ENCODE data around the gene CDC20B. TPM values are rescaled to one million over a fixed set of nuclear protein-coding genes. Genes with fewer than 3 reads are reported as not detected.
A peak's percentile ranks its signal among the peaks of the same experiment; 100 is the strongest.

The CDC20B gene
- total and polyA plus RNA-seq, 3 experiments from 2014 or later: 0.16 TPM; not detected in 2

DNA sequence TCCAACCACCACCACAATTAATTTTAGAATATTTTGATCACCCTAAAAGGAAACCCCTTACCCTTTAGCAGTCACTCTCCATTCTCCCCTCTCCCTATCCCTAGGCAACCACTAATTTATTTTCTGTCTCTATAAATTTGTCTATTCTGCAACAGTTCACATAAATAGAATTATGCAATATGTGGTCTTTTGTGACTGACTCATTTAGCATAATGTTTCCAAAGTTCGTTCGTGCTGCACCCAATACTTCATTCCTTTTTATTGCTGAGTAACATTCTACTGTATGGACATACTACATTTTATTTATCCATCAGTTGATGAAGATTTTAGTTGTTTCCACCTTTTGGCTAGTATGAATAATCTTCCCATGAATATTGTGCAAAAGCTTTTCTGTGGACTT lies 18.2 kb upstream of the CDC20B start:
- DNase-seq: no peak
- Mint-ChIP-seq H3K4me3 (no peak overlapping the region), H3K9me3 (no peaks in the 10 kb centered on the region), H3K27ac (no peak overlapping the region), H3K36me3 (no peaks in the 10 kb centered on the region), H3K4me1 (no peaks in the 10 kb centered on the region), H3K27me3 (peaks cover 29 to 84% of the 10 kb centered on the region in 2 donors)
- ChIA-PET POLR2A (no interaction called here), CTCF (interaction anchor here (1.4 kb wide), 1 partner anchor 19 kb away, joined by 4 read pairs; no protein-coding TSS in a partner anchor)
- H3K9me3 ChIP-seq (ENCODE audit: low read length): no peaks in the 10 kb centered on the region
- H3K4me3 ChIP-seq (ENCODE audit: low read length): no peak overlapping the region
- no peaks in the 10 kb centered on the region for H3K36me3 ChIP-seq (ENCODE audit: insufficient read depth, low read length)
- H3K27ac ChIP-seq (ENCODE audit: low read depth, low read length): no peak overlapping the region
- H3K27me3 ChIP-seq (ENCODE audit: insufficient read depth, low read length, poor library complexity, severe bottlenecking): peaks cover 24% of the 10 kb centered on the region
- no peaks in the 10 kb centered on the region for H3K4me1 ChIP-seq (ENCODE audit: insufficient read depth, low read length)

DNA sequence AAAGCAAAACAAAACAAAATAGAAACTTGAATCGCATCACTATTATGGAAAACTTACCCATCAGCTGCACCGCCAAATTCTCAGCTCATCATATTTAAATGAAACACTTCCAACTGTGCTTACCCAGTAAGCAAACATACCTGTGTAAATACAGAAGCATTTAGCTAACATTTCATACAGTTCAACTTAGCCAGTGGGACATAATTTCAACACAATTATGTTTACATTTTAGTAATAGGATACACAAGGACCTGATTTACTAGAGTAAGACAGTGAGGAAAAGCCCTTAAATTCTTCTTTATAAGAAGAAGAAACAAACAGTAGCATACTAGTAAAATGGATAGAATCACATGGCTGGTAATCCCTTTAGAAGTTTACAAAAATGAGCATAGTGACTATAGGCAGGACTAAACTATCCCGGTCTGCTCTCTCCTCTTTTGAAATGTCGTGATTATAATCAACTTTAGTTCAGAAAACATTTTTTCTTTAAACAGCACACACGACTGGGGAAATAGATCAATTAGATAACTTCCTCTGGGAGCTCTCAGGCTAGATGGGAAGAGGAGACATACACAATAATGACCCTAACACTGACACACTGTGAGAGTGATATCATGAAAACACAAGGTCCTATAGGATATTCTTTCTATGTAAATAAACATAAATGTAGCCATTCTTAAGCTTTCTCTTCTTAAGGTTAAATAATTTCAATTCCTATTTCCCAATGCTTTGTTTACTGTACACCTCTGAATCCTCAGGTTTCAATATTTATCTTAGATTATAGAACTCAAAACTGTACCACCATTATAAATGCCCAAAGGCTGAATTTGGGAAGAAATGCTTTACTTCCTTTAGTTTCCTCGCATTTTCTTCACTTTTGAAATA lies 15.9 kb upstream of the CDC20B start:
- no peaks in the 10 kb centered on the region for H3K9me3 Mint-ChIP-seq
- Histone ChIP-seq H3K4me1 (ENCODE audit: insufficient read depth, low read length) (no peaks in the 10 kb centered on the region), H3K27me3 (ENCODE audit: insufficient read depth, low read length, poor library complexity, severe bottlenecking) (peaks cover 15% of the 10 kb centered on the region), H3K9me3 (ENCODE audit: low read length) (no peaks in the 10 kb centered on the region), H3K27ac (ENCODE audit: low read depth, low read length) (no peak overlapping the region), H3K4me3 (ENCODE audit: low read length) (no peak overlapping the region), H3K36me3 (ENCODE audit: insufficient read depth, low read length) (no peaks in the 10 kb centered on the region)
- H3K36me3 Mint-ChIP-seq: no peaks in the 10 kb centered on the region
- POLR2A ChIA-PET: no interaction called here
- no peak overlapping the region for H3K4me3 Mint-ChIP-seq
- peaks cover 29 to 81% of the 10 kb centered on the region in 2 donors for H3K27me3 Mint-ChIP-seq
- no peaks in the 10 kb centered on the region for H3K4me1 Mint-ChIP-seq
- CTCF ChIA-PET: no interaction called here
- DNase-seq: no peak
- no peak overlapping the region for H3K27ac Mint-ChIP-seq

DNA sequence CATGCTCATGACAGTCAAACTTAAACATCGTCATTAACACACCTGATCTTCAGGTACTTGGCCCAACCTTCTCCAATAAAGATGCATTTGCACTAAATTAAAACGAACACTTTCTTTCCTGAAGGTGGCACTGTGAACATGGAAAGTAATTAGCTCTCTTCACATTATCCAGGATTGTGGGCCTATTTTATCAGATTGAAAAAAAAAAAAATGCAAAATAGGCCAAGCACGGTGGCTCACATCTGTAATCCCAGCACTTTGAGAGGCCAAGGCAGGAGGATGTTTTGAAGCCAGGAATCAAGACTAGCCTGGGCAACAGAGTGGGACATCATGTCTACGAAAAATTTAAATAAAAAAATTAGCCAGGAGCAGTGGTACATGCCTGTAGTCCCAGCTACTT lies 14.4 kb upstream of the CDC20B start:
- Histone ChIP-seq H3K9me3 (ENCODE audit: low read length) (no peaks in the 10 kb centered on the region), H3K4me3 (ENCODE audit: low read length) (no peak overlapping the region), H3K27ac (ENCODE audit: low read depth, low read length) (no peak overlapping the region), H3K4me1 (ENCODE audit: insufficient read depth, low read length) (no peaks in the 10 kb centered on the region), H3K36me3 (ENCODE audit: insufficient read depth, low read length) (no peaks in the 10 kb centered on the region), H3K27me3 (ENCODE audit: insufficient read depth, low read length, poor library complexity, severe bottlenecking) (peaks cover 9% of the 10 kb centered on the region)
- ChIA-PET POLR2A (no interaction called here), CTCF (no interaction called here)
- Mint-ChIP-seq H3K36me3 (no peaks in the 10 kb centered on the region), H3K27ac (no peak overlapping the region), H3K4me3 (no peak overlapping the region), H3K4me1 (no peaks in the 10 kb centered on the region), H3K27me3 (peaks cover 23 to 79% of the 10 kb centered on the region in 2 donors), H3K9me3 (peaks cover 0 to 6% (median 4%) of the 10 kb centered on the region in 5 donors)
- no peak for DNase-seq

DNA sequence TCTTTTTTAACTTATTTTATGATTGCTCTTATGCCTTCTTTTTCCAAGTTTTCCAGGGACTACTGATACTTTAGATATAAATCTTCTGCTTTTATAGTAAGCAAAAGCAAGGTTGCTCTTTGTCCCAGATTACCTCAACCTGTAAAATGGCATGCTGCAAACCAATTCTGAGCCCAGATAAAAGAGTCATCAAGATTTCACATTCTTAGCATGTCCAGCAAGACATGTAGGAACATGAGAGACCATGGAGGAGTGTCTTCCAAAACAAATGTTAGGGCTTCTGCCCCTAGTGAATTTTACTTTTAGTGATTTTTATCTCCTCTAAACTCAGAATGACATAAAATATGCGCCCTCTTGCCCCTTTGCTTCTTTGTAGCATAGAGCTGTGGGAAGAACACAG lies 7.0 kb upstream of the CDC20B start:
- CTCF ChIA-PET: no interaction called here
- H3K27me3 Mint-ChIP-seq: peaks cover 47 to 85% of the 10 kb centered on the region in 2 donors
- Histone ChIP-seq H3K4me3 (ENCODE audit: low read length) (no peak overlapping the region), H3K4me1 (ENCODE audit: insufficient read depth, low read length) (peaks cover 17% of the 10 kb centered on the region), H3K27me3 (ENCODE audit: insufficient read depth, low read length, poor library complexity, severe bottlenecking) (peaks cover 33% of the 10 kb centered on the region), H3K9me3 (ENCODE audit: low read length) (no peaks in the 10 kb centered on the region), H3K27ac (ENCODE audit: low read depth, low read length) (no peak overlapping the region), H3K36me3 (ENCODE audit: insufficient read depth, low read length) (no peaks in the 10 kb centered on the region)
- H3K4me3 Mint-ChIP-seq: no peak overlapping the region
- POLR2A ChIA-PET: no interaction called here
- H3K4me1 Mint-ChIP-seq: peaks cover 12 to 22% (median 21%) of the 10 kb centered on the region in 3 donors
- no peak for DNase-seq
- peaks cover 0 to 11% (median 6%) of the 10 kb centered on the region in 5 donors for H3K9me3 Mint-ChIP-seq
- no peaks in the 10 kb centered on the region for H3K36me3 Mint-ChIP-seq
- H3K27ac Mint-ChIP-seq: no peak overlapping the region

DNA sequence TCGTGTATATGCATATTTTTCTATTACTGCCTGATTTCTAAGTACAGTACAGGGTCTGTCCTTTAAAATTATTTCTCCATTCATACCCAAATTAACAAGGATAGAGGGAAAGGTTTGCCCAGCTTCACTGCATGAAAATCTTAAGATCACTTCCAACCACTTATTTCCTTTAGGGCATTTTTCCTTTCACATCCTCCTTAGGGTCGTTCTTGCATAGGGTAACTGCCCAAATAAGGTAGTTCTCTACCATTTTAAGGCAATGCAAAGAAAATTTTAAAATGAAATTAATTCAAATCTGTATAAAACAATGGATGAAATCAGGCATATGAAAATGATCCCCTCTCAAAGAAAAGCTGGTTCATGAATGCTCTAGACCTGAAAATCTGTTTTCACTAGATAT lies 4.1 kb upstream of the CDC20B start:
- peak overlapping the region in 3 of 7 donors; percentile 2 to 27 (median 4) for H3K4me3 Mint-ChIP-seq
- Histone ChIP-seq H3K36me3 (ENCODE audit: insufficient read depth, low read length) (no peaks in the 10 kb centered on the region), H3K4me1 (ENCODE audit: insufficient read depth, low read length) (peaks cover 33% of the 10 kb centered on the region), H3K27ac (ENCODE audit: low read depth, low read length) (no peak overlapping the region), H3K27me3 (ENCODE audit: insufficient read depth, low read length, poor library complexity, severe bottlenecking) (peaks cover 55% of the 10 kb centered on the region), H3K9me3 (ENCODE audit: low read length) (no peaks in the 10 kb centered on the region), H3K4me3 (ENCODE audit: low read length) (no peak overlapping the region)
- peaks cover 0 to 11% (median 0%) of the 10 kb centered on the region in 5 donors for H3K9me3 Mint-ChIP-seq
- ChIA-PET POLR2A (interaction anchor here (0.5 kb wide), 1 partner anchor 1774 kb away, joined by 3 read pairs; no protein-coding TSS in a partner anchor), CTCF (interaction anchor here (3.0 kb wide), 1 partner anchor 55 kb away, joined by 7 read pairs; no protein-coding TSS in a partner anchor)
- peaks cover 57 to 89% of the 10 kb centered on the region in 2 donors for H3K27me3 Mint-ChIP-seq
- DNase-seq: no peak
- H3K4me1 Mint-ChIP-seq: peaks cover 26 to 40% (median 39%) of the 10 kb centered on the region in 3 donors
- no peaks in the 10 kb centered on the region for H3K36me3 Mint-ChIP-seq
- H3K27ac Mint-ChIP-seq: peak overlapping the region in 1 of 8 donors; percentile 11

DNA sequence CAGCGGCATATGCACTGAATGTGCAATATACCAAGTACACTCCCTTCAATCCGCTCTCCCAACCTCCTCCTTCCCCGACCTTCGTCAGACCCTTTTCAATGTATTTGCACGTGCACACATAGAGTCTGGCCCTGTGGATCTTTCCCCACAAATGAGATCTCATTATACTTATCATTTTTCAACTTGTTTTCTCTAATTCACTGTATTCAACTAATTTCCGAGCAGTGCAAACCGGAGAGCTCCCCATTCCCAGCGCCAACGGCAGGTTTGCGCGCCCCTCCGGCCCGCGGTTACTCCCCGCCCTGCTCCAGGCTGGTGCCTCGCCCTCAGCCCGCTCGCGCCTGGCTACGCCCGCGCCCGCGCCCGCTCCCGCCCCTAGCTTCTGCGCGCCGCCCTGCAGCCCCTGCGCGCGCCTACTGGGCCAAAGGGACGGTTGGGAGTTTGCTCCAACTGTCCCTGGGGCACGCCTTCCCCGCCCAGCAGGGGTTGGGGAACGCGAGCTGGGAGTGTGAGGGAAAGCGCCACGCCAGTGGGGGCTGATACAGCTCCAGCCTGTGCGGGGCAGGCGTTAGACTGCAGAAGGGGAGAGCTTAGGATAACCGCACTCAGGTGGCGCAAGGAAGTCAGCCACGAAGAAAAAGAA lies 3.3 kb upstream of the CDC20B start:
- CTCF ChIA-PET: interaction anchor here (3.0 kb wide), 1 partner anchor 55 kb away, joined by 7 read pairs; no protein-coding TSS in a partner anchor
- Mint-ChIP-seq H3K4me1 (peaks cover 27 to 44% (median 41%) of the 10 kb centered on the region in 3 donors), H3K4me3 (peak overlapping the region; percentile 14 to 82 (median 41)), H3K27me3 (peaks cover 56 to 86% of the 10 kb centered on the region in 2 donors), H3K9me3 (peaks cover 0 to 11% (median 0%) of the 10 kb centered on the region in 5 donors), H3K27ac (peak overlapping the region in 1 of 8 donors; percentile 13), H3K36me3 (no peaks in the 10 kb centered on the region)
- Histone ChIP-seq H3K27me3 (ENCODE audit: insufficient read depth, low read length, poor library complexity, severe bottlenecking) (peaks cover 55% of the 10 kb centered on the region), H3K4me3 (ENCODE audit: low read length) (peak overlapping the region; percentile 10), H3K4me1 (ENCODE audit: insufficient read depth, low read length) (peaks cover 34% of the 10 kb centered on the region), H3K36me3 (ENCODE audit: insufficient read depth, low read length) (no peaks in the 10 kb centered on the region), H3K27ac (ENCODE audit: low read depth, low read length) (no peak overlapping the region), H3K9me3 (ENCODE audit: low read length) (no peaks in the 10 kb centered on the region)
- DNase-seq: no peak
- POLR2A ChIA-PET: no interaction called here

DNA sequence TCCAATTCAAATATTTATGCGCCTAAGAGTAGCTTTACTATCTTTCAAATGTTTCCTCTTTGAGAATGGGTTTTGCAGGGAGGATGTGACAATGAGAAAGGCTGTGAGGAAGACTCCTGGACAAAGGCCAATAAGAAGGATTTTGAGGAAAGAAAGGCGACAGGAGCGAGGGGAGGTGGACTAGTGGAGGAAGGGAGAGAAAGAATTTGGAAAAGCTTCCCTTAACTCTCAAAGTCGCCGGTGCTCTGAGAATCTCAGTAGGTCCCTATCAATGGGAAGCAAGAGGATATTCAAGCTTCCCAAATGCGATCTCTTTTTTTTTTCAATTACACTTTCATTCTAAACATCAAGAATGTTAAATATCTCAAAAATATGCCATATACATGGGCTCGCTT lies 2.8 kb upstream of the CDC20B start:
- no peaks in the 10 kb centered on the region for H3K36me3 Mint-ChIP-seq

More for the DNA sequence above, 2.8 kb upstream of the CDC20B start:
- H3K4me1 ChIP-seq (ENCODE audit: insufficient read depth, low read length): peaks cover 34% of the 10 kb centered on the region
- Mint-ChIP-seq H3K4me1 (peaks cover 27 to 44% (median 41%) of the 10 kb centered on the region in 3 donors), H3K27ac (no peak overlapping the region), H3K27me3 (peaks cover 54 to 81% of the 10 kb centered on the region in 2 donors), H3K9me3 (peaks cover 0 to 11% (median 0%) of the 10 kb centered on the region in 5 donors), H3K4me3 (peak overlapping the region in 6 of 7 donors; percentile 14 to 66 (median 36))
- H3K9me3 ChIP-seq (ENCODE audit: low read length): no peaks in the 10 kb centered on the region
- ChIA-PET POLR2A (no interaction called here), CTCF (interaction anchor here (0.7 to 3.0 kb wide), 2 partner anchors 56 to 269 kb away, joined by 3 to 7 read pairs; no protein-coding TSS in a partner anchor)
- no peak overlapping the region for H3K4me3 ChIP-seq (ENCODE audit: low read length)
- no peak for DNase-seq
- H3K27ac ChIP-seq (ENCODE audit: low read depth, low read length): no peak overlapping the region
- peaks cover 55% of the 10 kb centered on the region for H3K27me3 ChIP-seq (ENCODE audit: insufficient read depth, low read length, poor library complexity, severe bottlenecking)
- no peaks in the 10 kb centered on the region for H3K36me3 ChIP-seq (ENCODE audit: insufficient read depth, low read length)
